Adipocyte (in vitro differentiated cells): ENCODE measurements around the gene USHBP1.
A peak's percentile ranks its signal among the peaks of the same experiment; 100 is the strongest.
"Not testable (repeated sequence)": the region's sequence is repeated elsewhere in the genome, so short reads cannot be mapped to it uniquely, and the experiment has no call there.

Experiments used
- DNase-seq: peaks from one replicate; pipeline ENCODE4 v3.0.0-alpha.2; 2015; ENCODE audit warnings: low read depth
- H3K27me3 ChIP-seq: replicated peaks from 2 replicates; pipeline ENCODE4 v1.7.0; 2013; ENCODE audit warnings: mild to moderate bottlenecking, low read length, moderate library complexity; ENCODE audit not compliant: control insufficient read depth, insufficient read depth
- H3K36me3 ChIP-seq: 2 replicates; pipeline ENCODE4 v1.7.0; 2013; ENCODE audit warnings: low read length, mild to moderate bottlenecking, moderate library complexity; ENCODE audit not compliant: control insufficient read depth, insufficient read depth, severe bottlenecking
- H3K4me1 ChIP-seq: 2 replicates; pipeline ENCODE4 v1.7.0; 2013; ENCODE audit warnings: mild to moderate bottlenecking, low read length, moderate library complexity; ENCODE audit not compliant: control insufficient read depth, insufficient read depth
- H3K4me3 ChIP-seq: 2 replicates; pipeline ENCODE4 v1.7.0; 2013; ENCODE audit warnings: mild to moderate bottlenecking, low read length, moderate library complexity
- H3K9ac ChIP-seq: 2 replicates; pipeline ENCODE4 v1.7.0; 2013; ENCODE audit warnings: mild to moderate bottlenecking, low read length, moderate library complexity
- H3K9me3 ChIP-seq: 2 replicates; pipeline ENCODE4 v1.7.0; 2013; ENCODE audit warnings: mild to moderate bottlenecking, low read length, moderate library complexity; ENCODE audit not compliant: control insufficient read depth

USHBP1 gene

DNA sequence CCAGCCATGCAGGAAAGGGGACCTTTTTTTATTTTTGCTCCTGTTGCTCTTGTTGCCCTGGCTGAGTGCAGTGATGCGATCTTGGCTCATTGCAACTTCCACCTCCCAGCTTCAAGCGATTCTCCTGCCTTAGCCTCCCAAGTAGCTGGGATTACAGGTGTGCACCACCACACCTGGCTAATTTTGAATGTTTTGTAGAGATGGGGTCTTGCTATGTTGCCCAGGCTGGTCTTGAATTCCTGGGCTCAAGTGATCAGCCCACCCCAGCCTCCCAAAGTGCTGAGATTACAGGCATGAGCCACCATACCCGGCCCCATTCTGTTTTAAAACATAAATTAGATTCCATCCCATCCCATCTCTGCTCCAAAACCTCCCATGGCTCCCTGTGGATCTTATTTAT is 10.3 kb upstream of the USHBP1 start:
- H3K9ac ChIP-seq, H3K9me3 ChIP-seq, H3K27me3 ChIP-seq, DNase-seq, H3K4me3 ChIP-seq, H3K4me1 ChIP-seq: not testable (repeated sequence)
- peaks cover 54% of the 10 kb centered on the region for H3K36me3 ChIP-seq

DNA sequence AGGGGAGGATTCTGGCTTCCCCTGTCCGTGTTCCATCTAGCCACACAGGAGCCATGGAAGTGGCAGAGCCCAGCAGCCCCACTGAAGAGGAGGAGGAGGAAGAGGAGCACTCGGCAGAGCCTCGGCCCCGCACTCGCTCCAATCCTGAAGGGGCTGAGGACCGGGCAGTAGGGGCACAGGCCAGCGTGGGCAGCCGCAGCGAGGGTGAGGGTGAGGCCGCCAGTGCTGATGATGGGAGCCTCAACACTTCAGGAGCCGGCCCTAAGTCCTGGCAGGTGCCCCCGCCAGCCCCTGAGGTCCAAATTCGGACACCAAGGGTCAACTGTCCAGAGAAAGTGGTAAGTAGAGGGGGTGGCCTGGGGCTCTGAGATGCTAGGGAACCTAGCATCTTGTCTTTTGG is 4.2 kb upstream of the USHBP1 start:
- DNase-seq, result no peak
- H3K36me3 ChIP-seq, result peaks cover 21% of the 10 kb centered on the region
- H3K4me3 ChIP-seq, result no peak overlapping the region
- H3K27me3 ChIP-seq, result no peaks in the 10 kb centered on the region
- H3K9me3 ChIP-seq, result no peaks in the 10 kb centered on the region
- peaks cover 5% of the 10 kb centered on the region for H3K4me1 ChIP-seq
- H3K9ac ChIP-seq, result peak overlapping the region; percentile 97

DNA sequence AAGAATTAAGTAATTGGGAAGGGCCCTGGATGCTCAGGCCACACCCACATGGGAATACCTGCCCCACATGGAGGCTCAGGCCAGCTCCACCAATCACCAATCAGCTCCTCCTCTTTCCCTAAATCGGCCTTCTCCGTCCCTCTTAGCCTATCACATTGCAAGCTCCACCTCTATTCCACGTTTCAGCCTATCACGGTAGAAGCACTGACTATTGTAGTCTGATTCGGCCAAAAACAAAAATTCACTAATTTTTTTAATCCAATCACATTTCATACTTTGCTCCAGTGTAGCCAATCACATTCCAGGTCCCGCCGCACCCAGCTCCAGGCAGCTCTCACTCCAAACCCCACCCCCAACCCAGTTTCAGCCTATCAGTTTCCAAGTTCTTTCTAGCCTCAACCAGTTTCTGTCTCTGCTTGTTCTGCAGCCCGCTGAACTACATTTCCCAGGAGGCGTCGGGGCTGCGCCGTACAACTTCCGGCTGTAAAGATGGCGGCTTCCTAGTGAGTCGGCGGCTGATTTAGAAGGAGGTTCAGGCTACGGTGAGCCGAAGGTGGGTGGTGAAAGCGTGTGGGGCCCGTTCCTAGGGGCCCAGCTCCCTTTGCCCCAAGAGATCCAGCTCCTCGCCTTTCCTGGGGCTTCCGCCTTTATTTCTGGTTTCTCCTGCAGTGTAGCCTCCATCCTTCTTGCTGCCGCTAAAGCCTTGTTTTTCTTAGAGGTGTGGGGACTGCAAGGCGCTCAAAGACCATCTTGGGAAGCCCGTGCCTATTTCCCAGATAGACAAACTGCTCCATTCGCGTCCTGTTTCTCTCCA is 2.6 kb upstream of the USHBP1 start, which contains the start of gene BABAM1:
Gene BABAM1, plus strand, starts transcription at position 469 of the 814 bp plus-strand sequence. CDS start 1,364 bp downstream, outside the sequence.
- H3K4me1 ChIP-seq, result peaks cover 5% of the 10 kb centered on the region
- H3K36me3 ChIP-seq, result peaks cover 14% of the 10 kb centered on the region
- peak within 1 kb of the TSS; percentile 97 for H3K9ac ChIP-seq
- DNase-seq, result peak; percentile 99
- peak within 1 kb of the TSS; percentile 100 for H3K4me3 ChIP-seq
- no peaks in the 10 kb centered on the region for H3K9me3 ChIP-seq
- H3K27me3 ChIP-seq, result no peaks in the 10 kb centered on the region

DNA sequence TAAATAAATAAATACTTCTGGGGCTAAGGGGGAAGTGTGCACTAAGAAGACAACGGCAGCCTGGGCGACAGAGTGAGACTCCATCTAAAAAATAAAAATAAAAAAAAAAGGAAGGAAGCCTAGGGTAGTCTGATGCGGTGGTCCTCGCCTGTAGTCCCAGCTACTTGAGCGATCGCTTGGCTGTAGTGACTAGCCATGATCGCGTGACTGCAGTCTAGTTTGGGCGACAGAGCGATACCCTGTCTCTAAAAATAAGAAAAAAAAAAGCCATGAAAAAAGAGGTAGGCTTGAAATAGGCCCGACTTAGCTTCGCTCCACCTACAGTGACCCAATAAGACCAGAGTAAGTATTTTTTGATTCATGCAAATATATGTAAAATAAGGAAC is 2.0 kb upstream of the USHBP1 start:
- Histone ChIP-seq H3K9me3 (no peaks in the 10 kb centered on the region), H3K27me3 (no peaks in the 10 kb centered on the region), H3K36me3 (peaks cover 12% of the 10 kb centered on the region), H3K4me3 (no peak overlapping the region), H3K9ac (no peak overlapping the region), H3K4me1 (peaks cover 5% of the 10 kb centered on the region)
- no peak for DNase-seq

DNA sequence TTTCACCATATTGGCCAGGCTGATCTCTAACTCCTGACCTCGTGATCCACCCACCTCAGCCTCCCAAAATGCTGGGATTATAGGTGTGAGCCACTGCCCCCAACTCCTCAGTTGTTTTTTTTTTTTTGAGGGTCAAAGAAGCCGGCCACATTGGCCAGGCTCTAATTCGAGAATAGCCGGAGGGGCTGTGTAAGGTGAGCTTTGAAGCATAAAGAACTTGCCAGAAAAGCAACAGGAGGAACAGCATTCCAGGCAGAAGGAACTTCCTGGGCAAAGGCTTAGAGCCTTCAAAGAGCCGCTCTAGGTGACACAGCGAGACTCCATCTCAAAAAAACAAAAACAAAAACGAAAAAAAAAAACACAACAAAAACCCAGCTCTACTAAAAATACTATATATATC is 1.5 kb upstream of the USHBP1 start:
- Histone ChIP-seq H3K4me1 (peaks cover 5% of the 10 kb centered on the region), H3K27me3 (no peaks in the 10 kb centered on the region), H3K9ac (no peak overlapping the region), H3K9me3 (no peaks in the 10 kb centered on the region), H3K4me3 (no peak overlapping the region), H3K36me3 (peaks cover 7% of the 10 kb centered on the region)
- DNase-seq, result no peak

DNA sequence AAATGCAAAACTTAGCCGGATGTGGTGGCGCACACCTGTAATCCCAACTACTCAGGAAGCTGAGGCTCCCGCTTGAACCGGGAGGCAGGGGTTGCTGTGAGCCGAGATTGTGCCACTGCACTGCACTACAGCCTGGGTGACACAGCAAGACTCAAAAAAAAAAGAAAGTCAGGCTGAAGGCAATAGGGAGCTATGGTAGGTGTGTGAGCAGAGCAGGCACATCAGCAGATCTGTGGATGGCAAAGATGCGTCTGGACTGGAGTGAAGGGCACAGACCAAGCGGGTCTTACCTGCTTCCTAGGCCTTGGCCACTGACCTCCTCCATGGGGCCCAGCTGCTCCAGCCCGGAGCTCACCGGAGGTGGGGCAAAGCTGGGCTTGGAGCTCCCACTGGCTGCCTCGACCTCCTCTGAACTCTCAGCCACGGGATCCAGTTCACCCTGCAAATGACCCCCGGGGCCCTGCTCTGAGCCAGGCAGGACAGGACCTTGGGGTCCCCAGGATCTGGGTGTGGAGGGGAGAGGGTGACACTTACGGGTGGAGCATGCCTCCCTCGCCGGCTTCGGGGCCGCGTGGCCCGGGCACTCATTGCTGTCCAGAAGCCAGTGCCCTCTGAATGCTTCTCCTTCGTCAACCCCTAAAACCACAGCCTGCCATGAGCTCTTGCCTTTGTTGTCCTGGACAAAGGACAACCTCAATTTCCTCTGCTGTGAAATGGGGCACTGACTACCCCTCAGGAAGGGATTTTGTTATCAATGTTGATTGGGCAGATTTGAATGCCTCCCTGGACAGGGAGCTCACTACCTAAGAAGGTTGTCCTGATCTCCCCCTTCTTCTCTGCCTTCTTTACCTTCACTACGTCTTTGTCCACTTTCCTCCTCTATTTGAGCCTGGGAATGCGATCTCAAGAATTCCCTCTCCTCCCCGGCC is 569 bp downstream of the USHBP1 start:
- no peak for DNase-seq
- H3K27me3 ChIP-seq, result no peaks in the 10 kb centered on the region
- H3K36me3 ChIP-seq, result peaks cover 4% of the 10 kb centered on the region
- no peak overlapping the region for H3K9ac ChIP-seq
- H3K9me3 ChIP-seq, result peaks cover 19% of the 10 kb centered on the region
- H3K4me1 ChIP-seq, result peaks cover 5% of the 10 kb centered on the region
- H3K4me3 ChIP-seq, result no peak overlapping the region

DNA sequence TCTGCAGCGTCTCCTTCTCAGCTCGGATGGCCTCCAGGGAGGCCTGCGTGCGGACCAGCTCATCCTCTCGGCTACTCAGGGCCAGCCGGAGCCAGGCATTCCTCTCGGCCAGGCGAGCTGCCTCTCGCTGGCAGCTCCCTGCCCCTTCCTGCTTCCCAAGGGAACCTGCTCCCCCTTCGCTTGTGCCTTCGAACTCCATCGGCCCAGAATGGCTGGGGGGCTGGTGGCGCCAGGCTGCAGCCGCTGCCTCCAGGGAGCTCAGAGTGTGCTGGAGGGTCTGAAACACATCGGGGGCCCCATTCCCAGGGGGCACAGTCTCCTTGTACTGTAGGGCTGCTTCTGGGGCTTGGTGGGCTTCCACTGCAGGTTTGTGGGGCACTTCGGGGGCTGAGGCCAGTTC is 2.0 kb downstream of the USHBP1 start:
- Histone ChIP-seq H3K4me3 (no peak overlapping the region), H3K4me1 (no peaks in the 10 kb centered on the region), H3K36me3 (no peaks in the 10 kb centered on the region), H3K9ac (no peak overlapping the region), H3K27me3 (no peaks in the 10 kb centered on the region), H3K9me3 (peaks cover 23% of the 10 kb centered on the region)
- DNase-seq, result no peak

DNA sequence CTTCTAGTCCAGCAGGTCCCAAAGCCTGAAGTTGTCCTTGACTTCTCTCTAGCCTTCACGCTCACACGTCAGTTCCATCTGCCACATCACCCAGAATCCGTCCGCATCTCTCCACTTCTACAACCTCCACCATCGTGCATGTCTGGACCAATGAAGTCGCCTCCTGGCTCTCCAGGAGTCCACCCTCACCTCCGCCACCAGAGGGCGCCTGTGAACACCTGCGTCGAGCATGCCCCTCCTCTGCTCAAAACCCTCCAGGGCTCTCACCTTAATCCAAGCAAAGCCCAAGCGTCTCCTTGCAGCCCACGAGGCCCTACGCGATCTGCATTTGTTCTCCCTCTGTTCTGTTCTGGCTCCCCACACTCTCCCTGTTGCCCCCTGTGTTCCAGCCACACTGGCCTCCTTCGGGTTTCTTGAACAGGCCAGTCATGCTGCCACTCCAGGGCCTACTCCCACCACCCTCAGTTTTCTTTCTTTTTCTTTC is 3.7 kb downstream of the USHBP1 start:
- peak; percentile 59 for DNase-seq
- Histone ChIP-seq H3K9me3 (peaks cover 23% of the 10 kb centered on the region), H3K9ac (no peak overlapping the region), H3K27me3 (peaks cover 6% of the 10 kb centered on the region), H3K4me1 (no peaks in the 10 kb centered on the region), H3K4me3 (no peak overlapping the region), H3K36me3 (no peaks in the 10 kb centered on the region)

DNA sequence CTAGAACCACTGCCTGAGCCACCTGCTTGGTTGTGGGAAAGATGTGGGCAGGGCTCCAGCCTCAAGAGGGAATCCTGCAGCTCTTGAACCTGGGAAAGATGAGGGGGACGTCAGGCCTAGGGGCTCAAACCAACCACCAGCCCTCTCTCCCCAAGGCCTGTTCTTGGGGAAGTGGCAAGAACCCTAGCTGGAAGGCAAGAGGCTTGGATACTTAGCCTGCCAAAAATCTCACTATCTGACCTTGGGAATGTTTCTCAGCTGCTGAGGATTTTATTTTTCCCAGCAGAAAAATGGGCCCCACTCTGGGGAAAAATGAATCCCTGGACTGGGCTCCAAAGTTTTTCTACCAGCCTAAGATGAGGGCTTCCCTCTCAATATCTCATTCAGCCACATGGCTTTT is 4.6 kb downstream of the USHBP1 start:
- H3K9me3 ChIP-seq, result peaks cover 23% of the 10 kb centered on the region
- no peaks in the 10 kb centered on the region for H3K36me3 ChIP-seq
- H3K9ac ChIP-seq, result no peak overlapping the region

DNA sequence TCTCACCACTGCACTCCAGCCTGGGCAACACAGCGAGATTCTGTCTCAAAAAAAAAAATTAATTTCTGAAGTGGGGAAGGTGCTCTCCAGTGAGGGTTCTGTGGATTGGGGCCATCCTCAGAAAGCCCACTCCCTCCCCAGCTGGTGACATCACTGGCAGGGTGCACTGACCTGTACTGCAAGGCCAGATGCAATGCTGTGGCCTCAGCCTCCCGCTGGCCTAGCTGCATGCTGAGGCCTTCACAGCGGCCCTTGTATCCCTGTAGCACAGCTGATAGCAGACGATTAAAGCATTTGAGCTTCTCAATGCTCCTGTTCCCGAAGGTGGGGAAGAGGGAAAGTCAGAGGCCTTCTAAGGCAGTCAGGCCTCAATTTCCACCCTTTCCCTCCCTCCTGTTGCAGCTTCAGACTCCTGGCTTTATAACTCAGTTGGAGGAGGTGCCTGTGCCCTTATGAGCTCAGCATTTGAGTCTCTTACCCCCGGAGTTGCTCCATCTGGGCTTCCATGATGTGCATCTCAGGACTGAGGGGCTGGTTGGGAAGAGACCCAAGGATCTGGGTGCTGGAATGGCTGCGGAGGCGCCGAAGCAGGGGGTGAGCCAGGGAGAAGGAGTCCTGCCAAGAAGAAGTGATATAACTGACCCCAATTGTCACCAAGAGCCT is 5.3 kb downstream of the USHBP1 start:
- H3K4me1 ChIP-seq, result peaks cover 2% of the 10 kb centered on the region
- H3K36me3 ChIP-seq, result no peaks in the 10 kb centered on the region
- H3K9ac ChIP-seq, result no peak overlapping the region
- peaks cover 23% of the 10 kb centered on the region for H3K9me3 ChIP-seq
- H3K4me3 ChIP-seq, result no peak overlapping the region
- DNase-seq, result no peak
- peaks cover 6% of the 10 kb centered on the region for H3K27me3 ChIP-seq

More for the DNA sequence above, 4.6 kb downstream of the USHBP1 start:
- H3K4me3 ChIP-seq, result no peak overlapping the region
- no peak for DNase-seq
- peaks cover 6% of the 10 kb centered on the region for H3K27me3 ChIP-seq
- peaks cover 2% of the 10 kb centered on the region for H3K4me1 ChIP-seq

DNA sequence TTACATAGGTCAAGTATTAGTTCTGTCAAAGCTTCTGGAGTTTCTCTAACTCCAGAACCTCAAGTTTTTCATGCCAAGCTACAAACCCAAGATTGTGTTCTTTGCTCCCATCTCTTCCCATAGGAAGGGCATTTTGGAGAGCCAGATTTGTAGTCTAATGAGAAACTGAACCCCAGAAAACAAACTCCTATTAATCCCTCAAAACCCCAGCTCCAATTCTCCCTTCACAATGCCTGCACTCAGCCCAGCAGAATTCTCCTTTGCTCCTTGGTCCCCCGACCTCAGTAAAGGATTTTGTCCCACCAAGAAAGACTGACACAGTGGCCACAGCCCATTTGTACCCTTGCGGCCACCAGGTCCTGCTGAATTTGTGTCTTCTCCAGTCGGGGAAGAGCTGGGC is 8.4 kb downstream of the USHBP1 start:
- Histone ChIP-seq H3K4me3 (no peak overlapping the region), H3K36me3 (no peaks in the 10 kb centered on the region), H3K27me3 (peaks cover 6% of the 10 kb centered on the region), H3K9me3 (peaks cover 23% of the 10 kb centered on the region), H3K9ac (no peak overlapping the region), H3K4me1 (peaks cover 2% of the 10 kb centered on the region)
- no peak for DNase-seq
